ENCODE measurements around the gene ZNF629. TPM values are rescaled to one million over a fixed set of nuclear protein-coding genes. Genes with fewer than 3 reads are reported as not detected.

Gene ZNF629
- total RNA-seq, 1 experiment from 2014 or later: 18.4 TPM

DNA sequence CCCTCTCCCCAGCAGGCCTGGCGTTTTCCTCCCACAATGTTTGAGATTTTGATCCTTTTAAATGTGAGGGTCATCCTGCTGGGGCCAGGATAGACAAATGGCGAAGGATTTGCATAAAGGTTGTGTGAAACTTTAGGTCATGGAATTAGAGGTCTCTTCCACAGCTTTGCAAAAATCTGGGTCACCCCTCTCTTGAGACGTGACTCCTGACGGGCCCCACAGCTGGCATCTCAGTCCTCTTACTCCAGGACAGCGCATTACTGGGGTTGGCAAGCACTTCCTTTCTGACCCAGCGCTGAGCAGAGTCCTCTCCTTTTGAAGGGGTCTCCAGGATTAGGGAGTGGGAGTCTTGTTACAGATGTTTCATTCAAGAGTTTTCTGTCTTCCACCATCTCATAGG lies 7.4 kb downstream of the ZNF629 start:
- no peak overlapping the region for H2AFZ ChIP-seq (ENCODE audit: low read depth, low read length, poor library complexity, severe bottlenecking)
- H3K36me3 ChIP-seq (ENCODE audit: control insufficient read depth in 1 of 2, insufficient read depth in 2 of 2, low read length in 2 of 2): peaks cover 9 to 14% of the 10 kb centered on the region in 2 experiments; a peak in 3 of 4 replicates
- no peak overlapping the region for H3K27ac ChIP-seq (ENCODE audit: low read depth, low read length)
- DNase-seq (ENCODE audit: low read depth, low spot score) (no peak), ATAC-seq (no peak)
- intact Hi-C loops (cut with micrococcal nuclease): no loop called here
- peaks cover 1% of the 10 kb centered on the region; the same call in 1 of the 2 replicates for H3K79me2 ChIP-seq (ENCODE audit: insufficient read depth, low read length)
- H3K27me3 ChIP-seq (ENCODE audit: insufficient read depth, low read length): no peaks in the 10 kb centered on the region
- H4K20me1 ChIP-seq (ENCODE audit: insufficient read depth): no peaks in the 10 kb centered on the region
- no peak overlapping the region for H3K9ac ChIP-seq (ENCODE audit: low read length)
- H3K9me3 ChIP-seq (ENCODE audit: control insufficient read depth in 1 of 2, insufficient read depth in 1 of 2, low read depth in 1 of 2, low read length in 2 of 2): no peaks in the 10 kb centered on the region
- H3K4me2 ChIP-seq (ENCODE audit: low read length): no peak overlapping the region
- TF ChIP-seq JUND (IDR thresholded peaks at IDR 0.05) (no peak), ZNF274 (IDR thresholded peaks at IDR 0.05; ENCODE audit: low read depth, low read length) (no peak), SRF (IDR thresholded peaks at IDR 0.05; ENCODE audit: low read depth) (no peak), EZH2 (IDR thresholded peaks at IDR 0.05) (no peak), YY1 (IDR thresholded peaks at IDR 0.05; ENCODE audit: extremely low read depth, insufficient replicate concordance, low read depth, low read length) (no peak), ELF1 (IDR thresholded peaks at IDR 0.05; ENCODE audit: borderline replicate concordance, low read depth) (no peak)
- ChIA-PET CTCF (no interaction called here), RAD21 (ENCODE audit: low non-redundant PET in 1 of 2, low total read pairs in 2 of 2, uncharacterized antibody in 2 of 2, unreplicated experiment in 2 of 2) (no interaction called here), POLR2A (no interaction called here)
- peaks cover 0 to 11% of the 10 kb centered on the region in 2 experiments; a peak in 2 of 4 replicates for H3K4me1 ChIP-seq (ENCODE audit: control insufficient read depth in 1 of 2, insufficient read depth in 2 of 2, low read length in 2 of 2)
- H3K4me3 ChIP-seq (replicated peaks in 1 of 2; ENCODE audit: low read depth in 1 of 2, low read length in 2 of 2): no peak overlapping the region
- BruUV-seq (replicated peaks): no TSS peak
- H3K9me2 ChIP-seq (ENCODE audit: insufficient read depth): no peaks in the 10 kb centered on the region

DNA sequence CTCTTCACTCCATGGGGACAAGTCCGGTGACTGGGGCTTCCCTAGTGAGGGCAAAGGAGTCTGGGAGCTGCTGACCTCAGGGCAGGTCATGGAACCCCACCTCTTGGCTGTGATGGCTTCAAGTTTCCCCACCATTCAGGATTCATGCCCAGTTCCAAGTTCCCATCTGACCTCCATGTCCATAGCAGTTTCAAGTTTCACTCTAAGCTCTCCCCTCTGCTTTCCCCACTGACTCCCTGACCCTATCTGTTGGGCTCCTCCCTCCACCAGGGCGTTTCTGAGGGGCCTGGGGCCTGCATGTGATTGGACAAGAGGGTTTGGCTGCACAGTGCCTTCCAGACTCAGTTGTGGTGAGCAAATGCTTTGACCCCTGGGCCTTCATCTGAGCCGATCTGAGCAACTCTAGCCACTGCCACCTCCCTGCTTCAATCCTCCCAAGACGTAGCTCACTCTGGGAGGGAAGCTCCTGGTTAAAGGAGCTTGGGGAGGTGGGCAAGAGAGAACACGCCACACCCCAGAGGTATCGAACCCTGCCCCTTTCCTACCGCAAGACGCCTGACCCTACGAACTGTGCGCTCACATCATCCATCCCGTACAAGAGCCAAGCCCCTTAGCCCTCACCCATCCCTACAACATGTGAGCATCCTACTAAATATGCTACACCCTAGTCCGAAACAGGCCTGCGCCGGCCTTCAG lies 8.3 kb downstream of the ZNF629 start:
- Histone ChIP-seq H3K4me2 (ENCODE audit: low read length) (no peak overlapping the region), H3K36me3 (ENCODE audit: control insufficient read depth in 1 of 2, insufficient read depth in 2 of 2, low read length in 2 of 2) (peaks cover 12 to 21% of the 10 kb centered on the region in 2 experiments; a peak in 3 of 4 replicates), H3K27me3 (ENCODE audit: insufficient read depth, low read length) (no peaks in the 10 kb centered on the region), H3K9me3 (ENCODE audit: control insufficient read depth in 1 of 2, insufficient read depth in 1 of 2, low read depth in 1 of 2, low read length in 2 of 2) (no peaks in the 10 kb centered on the region), H3K79me2 (ENCODE audit: insufficient read depth, low read length) (no peaks in the 10 kb centered on the region), H3K9ac (ENCODE audit: low read length) (no peak overlapping the region), H3K27ac (ENCODE audit: low read depth, low read length) (no peak overlapping the region), H3K4me1 (ENCODE audit: control insufficient read depth in 1 of 2, insufficient read depth in 2 of 2, low read length in 2 of 2) (peaks cover 0 to 11% of the 10 kb centered on the region in 2 experiments; a peak in 2 of 4 replicates), H4K20me1 (ENCODE audit: insufficient read depth) (no peaks in the 10 kb centered on the region), H3K9me2 (ENCODE audit: insufficient read depth) (no peaks in the 10 kb centered on the region), H3K4me3 (replicated peaks in 1 of 2; ENCODE audit: low read depth in 1 of 2, low read length in 2 of 2) (no peak overlapping the region), H2AFZ (ENCODE audit: low read depth, low read length, poor library complexity, severe bottlenecking) (no peak overlapping the region)
- no TSS peak for BruUV-seq (replicated peaks)
- ChIA-PET RAD21 (ENCODE audit: low non-redundant PET in 1 of 2, low total read pairs in 2 of 2, uncharacterized antibody in 2 of 2, unreplicated experiment in 2 of 2) (no interaction called here), POLR2A (no interaction called here), CTCF (interaction anchor here (0.9 kb wide), 1 partner anchor 31 kb away, joined by 4 read pairs; the partner anchor contains the start of gene PHKG2)
- no peak for ATAC-seq
- peak; percentile 9; the same call in 1 of the 2 replicates for TF ChIP-seq POLR2AphosphoS5 (IDR thresholded peaks at IDR 0.05; ENCODE audit: low read depth, low read length)
- no peak for TF ChIP-seq EZH2phosphoT487 (IDR thresholded peaks at IDR 0.05; ENCODE audit: borderline replicate concordance)
- no peak for TF ChIP-seq YY1 (IDR thresholded peaks at IDR 0.05; ENCODE audit: extremely low read depth, insufficient replicate concordance, low read depth, low read length)
- no peak for DNase-seq (ENCODE audit: low read depth, low spot score)
- intact Hi-C loops (cut with micrococcal nuclease): no loop called here
